GM21515 (cell line): ENCODE data around the gene SLC6A9.

Source experiments
- ATAC-seq: cut with Tn5 transposase; IDR thresholded peaks from one replicate; pipeline ENCODE4 v1.9.1; 2021; ENCODE audit not compliant: unreplicated experiment

The SLC6A9 gene

GRCh38 chr1:44008259-44008658, 23.0 kb downstream of the SLC6A9 start:
- no peak for ATAC-seq

DNA sequence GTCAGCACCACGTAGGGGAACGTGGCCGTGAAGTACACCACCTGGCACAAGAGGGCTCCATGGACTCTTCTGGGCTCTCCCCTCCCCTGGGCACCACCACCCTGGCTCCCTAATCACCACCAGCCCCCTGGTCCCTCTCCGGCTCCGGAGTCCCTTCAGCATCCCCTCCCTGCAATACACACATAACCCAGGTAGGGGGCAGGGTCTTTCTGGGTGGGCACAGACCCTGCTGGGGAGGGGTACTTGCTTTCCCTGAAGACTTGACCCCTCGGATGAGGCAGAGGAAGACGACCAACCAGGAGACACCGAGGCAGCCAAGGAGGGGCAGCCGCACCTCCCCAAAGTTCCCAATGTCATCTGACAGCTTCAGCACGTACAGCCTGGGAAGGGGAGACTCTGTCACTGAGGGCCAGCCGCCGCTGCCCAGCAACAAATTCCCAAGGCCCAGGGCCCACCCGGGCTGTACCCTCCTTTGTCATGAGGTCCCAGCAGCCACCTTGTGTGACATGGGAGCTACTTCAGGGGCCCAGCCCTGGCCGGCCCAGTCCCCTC, 28.6 kb downstream of the SLC6A9 start:
- ATAC-seq, result no peak

GRCh38 chr1:44002165-44002564, 29.1 kb downstream of the SLC6A9 start:
- ATAC-seq, result no peak

- no peak for ATAC-seq
These were observed 31.1 kb downstream of the SLC6A9 start for GRCh38 chr1:44000122-44000665.

- ATAC-seq, result no peak
These were observed 31.8 kb downstream of the SLC6A9 start for GRCh38 chr1:43999455-43999854.

DNA sequence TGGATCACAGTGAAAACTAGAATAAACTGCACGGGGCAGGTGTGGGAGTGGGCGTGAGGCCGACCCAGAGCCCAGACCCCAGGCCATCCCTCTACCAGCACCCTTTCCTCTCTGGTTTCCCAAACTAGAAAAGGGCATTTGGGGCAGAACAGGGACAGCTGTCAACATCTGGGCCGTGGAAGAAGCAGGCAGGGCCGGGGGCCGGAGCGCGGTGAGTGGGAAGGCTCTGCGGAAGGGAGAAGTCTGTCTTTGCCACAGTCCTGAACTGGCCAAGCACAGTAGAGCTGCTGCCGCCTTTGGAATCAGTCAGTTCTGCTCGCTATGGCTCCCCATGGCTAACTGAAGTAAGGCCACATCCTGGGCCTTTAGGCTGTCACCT, 33.3 kb downstream of the SLC6A9 start:
- no peak for ATAC-seq

DNA sequence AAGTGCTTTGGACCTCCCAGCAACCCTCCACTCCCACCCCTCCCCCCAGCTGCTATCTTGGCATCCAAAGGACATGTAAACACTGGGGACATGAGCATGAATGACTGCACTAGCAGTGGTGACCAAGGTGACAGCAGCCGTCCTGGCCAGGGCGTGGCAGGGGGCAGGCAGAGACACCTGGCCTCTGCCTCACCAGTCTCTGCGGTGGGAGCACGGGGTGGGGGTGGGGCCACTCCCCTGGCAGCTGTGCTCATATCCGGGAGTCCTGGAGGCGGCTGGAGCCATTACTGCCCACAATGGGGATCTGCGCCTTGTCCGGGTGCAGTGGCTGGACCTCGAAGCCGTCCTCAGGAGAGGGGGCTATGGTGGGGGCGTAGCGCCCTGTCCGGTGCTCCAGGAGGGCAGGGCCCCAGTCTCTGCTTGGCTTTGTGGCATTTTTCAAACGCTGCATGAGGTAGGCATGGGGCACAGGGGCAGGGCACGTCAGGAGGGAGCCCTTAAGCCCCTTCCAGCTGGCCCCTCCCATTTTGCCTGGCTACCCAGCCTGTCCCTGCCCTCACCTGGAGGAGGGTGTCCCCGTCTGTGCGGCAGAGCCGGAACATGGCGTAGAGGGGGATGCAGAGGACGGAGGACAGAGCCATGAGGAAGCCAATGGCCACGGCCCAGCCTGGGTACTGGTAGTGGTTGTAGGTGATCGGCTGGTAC, 33.8 kb downstream of the SLC6A9 start:
- ATAC-seq, result no peak

- ATAC-seq, result no peak
These were observed 34.5 kb downstream of the SLC6A9 start for GRCh38 chr1:43996733-43997115.

GRCh38 chr1:43995984-43996732, 35.1 kb downstream of the SLC6A9 start:
- ATAC-seq, result no peak

- ATAC-seq, result no peak
These were observed 36.2 kb downstream of the SLC6A9 start for GRCh38 chr1:43994794-43995790.

GRCh38 chr1:43994071-43994470, 37.2 kb downstream of the SLC6A9 start:
- ATAC-seq, result no peak

GRCh38 chr1:43993206-43993914, 37.9 kb downstream of the SLC6A9 start:
- ATAC-seq, result no peak

DNA sequence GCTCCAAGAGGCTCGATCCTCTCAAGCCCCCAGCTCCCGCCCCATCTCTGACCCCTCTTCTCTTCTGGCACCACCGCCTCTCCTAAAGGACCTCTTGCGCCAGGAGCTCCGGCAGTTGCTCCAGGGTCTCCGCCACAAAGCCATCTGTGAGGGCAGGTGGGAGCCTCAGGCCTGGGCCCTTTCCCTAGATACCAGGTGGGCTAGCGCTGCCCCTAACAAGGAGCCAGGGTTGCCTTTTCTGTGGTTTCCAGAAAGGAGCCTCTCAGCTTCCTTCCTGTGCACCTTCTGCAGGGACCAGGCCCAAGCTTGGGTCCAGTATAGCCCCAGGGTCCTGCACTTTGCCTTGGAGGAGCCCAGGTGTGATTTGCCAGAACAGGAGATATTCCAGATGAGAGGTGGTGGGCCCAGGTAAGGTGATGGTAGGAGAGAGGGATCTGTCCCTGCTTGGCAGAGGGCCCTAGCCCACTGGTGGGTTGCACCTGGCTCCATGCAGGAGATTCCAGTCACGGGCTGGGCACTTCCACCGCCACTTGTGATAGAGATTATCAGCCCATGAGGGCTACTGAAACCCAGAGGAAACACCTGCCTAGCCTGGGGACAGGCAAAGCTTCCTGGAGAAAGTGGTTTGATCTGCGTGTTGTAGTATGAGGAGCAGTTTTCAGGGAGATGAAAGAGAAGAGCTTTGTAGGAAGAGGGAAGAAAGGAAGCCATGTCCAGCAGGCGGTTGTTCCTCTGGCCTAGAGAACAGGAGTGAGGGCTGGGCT, 38.8 kb downstream of the SLC6A9 start:
- no peak for ATAC-seq

DNA sequence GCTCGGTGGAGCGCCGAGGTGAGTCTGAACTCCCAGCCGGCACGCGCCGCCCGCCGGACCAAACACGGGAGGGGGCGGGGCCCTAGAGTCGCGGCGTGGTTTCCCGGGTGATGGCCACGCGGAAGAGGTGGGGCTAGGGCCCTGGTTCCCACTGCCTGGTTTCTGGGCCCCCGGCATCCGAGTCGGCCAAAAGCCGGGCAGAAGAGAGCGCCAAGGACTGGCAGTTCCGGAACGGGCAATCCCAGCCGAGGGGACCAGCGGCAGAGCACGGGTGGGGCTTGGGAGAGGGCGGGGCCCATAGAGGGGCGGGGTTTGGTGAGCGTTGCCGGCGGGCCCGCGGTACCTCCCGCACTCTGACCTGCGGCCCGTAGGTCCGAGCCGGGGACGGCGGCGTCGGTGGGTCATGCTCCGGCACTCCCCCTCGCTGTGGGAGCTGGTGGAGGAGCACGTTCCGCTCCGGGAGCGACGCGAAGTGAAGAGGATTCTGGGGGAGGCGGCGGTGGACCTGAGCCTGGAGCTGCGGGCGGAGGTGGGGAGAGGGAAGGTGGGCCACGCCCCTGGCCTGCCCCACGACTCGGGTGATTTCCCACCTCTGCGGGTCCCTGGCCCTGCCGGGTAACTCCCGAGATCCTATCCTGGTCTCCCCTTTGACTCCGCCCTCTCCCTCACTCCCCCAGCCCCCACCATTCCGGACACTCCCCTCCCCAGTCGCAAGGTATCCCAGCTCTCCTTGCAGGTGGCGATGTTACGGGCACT, 39.6 kb downstream of the SLC6A9 start, which contains the start of gene CCDC24:
Gene CCDC24, plus strand, starts transcription at position 124 of the 756 bp plus-strand sequence. Its CDS starts 280 bp downstream, at position 404.
- ATAC-seq, result peak; percentile 59

DNA sequence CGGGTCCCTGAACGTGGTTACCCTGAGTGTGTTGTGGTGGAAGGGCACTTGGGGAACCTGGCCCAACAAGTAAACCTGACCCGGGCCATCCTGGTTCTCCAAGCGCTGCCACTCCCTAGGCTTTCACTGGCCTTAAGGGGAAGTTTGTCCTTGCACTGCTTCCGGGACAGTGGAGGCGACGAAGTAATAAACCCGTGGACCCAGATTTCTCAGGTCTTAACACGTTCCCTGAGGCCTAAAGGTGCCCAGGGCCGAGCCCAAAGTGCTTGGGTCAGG, 40.1 kb downstream of the SLC6A9 start:
- ATAC-seq, result no peak

DNA sequence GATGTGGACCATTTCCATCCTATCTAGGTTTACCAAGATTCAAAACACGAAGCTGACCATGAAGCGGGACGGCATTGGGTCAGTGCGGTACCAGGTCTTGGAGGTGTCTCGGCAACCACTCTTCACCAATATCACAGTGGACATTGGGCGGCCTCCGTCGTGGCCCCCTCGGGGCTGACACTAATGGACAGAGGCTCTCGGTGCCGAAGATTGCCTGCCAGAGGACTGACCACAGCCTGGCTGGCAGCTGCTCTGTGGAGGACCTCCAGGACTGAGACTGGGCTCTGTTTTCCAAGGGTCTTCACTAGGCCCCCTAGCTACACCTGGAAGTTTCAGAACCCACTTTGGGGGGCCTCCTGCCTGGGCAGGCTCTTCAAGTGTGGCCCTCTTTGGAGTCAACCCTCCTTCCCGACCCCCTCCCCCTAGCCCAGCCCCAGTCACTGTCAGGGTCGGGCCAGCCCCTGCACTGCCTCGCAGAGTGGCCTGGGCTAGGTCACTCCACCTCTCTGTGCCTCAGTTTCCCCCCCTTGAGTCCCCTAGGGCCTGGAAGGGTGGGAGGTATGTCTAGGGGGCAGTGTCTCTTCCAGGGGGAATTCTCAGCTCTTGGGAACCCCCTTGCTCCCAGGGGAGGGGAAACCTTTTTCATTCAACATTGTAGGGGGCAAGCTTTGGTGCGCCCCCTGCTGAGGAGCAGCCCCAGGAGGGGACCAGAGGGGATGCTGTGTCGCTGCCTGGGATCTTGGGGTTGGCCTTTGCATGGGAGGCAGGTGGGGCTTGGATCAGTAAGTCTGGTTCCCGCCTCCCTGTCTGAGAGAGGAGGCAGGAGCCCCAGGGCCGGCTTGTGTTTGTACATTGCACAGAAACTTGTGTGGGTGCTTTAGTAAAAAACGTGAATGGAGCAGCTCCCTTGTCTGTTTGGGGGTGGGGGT, 40.7 kb downstream of the SLC6A9 start:
- ATAC-seq, result no peak

DNA sequence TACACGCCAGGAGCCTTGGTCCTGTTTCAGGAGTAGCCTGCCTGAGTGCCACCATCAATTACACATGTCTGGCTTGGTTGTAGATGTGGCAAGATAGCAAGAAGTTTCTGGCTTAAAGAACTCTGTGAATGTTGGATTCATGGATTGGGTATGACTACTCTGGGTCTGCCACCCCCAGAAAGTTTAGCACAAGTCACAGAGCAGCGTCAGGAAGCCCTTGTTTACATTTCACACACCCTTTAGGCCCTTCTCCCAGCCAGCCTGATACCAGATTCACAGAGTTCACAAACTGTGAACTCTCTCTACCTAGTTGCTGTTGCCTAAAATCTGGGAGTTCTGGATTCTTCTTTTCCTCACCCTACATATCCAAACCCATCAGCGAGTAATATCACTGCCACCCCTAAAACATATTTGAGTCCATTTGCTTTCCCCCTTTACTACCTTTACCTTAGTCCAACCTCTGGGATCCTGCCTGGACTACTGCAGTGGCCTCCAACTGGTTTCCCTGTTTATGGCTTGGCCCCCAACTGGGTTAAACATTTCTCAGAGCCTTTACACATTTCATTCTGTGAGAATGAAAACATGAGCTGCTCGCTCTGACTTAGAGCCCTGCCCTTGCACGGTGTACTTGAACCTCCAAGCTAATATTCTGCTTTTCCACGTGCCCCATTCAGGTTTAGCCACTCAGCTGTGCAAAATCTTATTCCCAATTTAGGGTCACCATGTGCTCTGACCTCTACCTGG, 43.9 kb downstream of the SLC6A9 start:
- no peak for ATAC-seq
